Fibroblast of lung (primary cell): ENCODE data around the gene CD86. TPM values are rescaled to one million over a fixed set of nuclear protein-coding genes. Genes with fewer than 3 reads are reported as not detected.

Experiments used
- DNase-seq, 2 donors: peaks; one replicate each; pipeline versions ENCODE4 v3.0.0 to v3.0.0-alpha.2; 2010; ENCODE audit warnings: low read depth in 2 of 2
- H2AFZ ChIP-seq: 2 replicates; pipeline ENCODE4 v1.5.1; 2012; ENCODE audit warnings: low read length, control low read depth, inconsistent platforms
- H3K27ac ChIP-seq: 2 replicates; pipeline ENCODE4 v1.5.1; 2011; ENCODE audit warnings: low read length, control low read depth; ENCODE audit not compliant: insufficient read depth
- H3K27me3 ChIP-seq: 2 replicates; pipeline ENCODE4 v1.5.1; 2011; ENCODE audit warnings: mild to moderate bottlenecking, low read length; ENCODE audit not compliant: control insufficient read depth, insufficient read depth
- H3K36me3 ChIP-seq: 2 replicates; pipeline ENCODE4 v1.5.1; 2011; ENCODE audit warnings: low read length; ENCODE audit not compliant: control insufficient read depth, insufficient read depth
- H3K4me1 ChIP-seq: 2 replicates; pipeline ENCODE4 v1.5.1; 2011; ENCODE audit warnings: low read length; ENCODE audit not compliant: control insufficient read depth, insufficient read depth; ENCODE audit errors: extremely low read depth
- H3K4me2 ChIP-seq: 2 replicates; pipeline ENCODE4 v1.5.1; 2011; ENCODE audit warnings: low read length, control low read depth; ENCODE audit not compliant: insufficient read depth; ENCODE audit errors: extremely low read depth
- H3K4me3 ChIP-seq, 4 experiments: fragments of 200-600 bp in 1 of 4; sonication (generic) in 1 of 4; replicated peaks in 1 of 4; 2 replicates each; pipeline ENCODE4 v1.5.1; 2011 to 2016; ENCODE audit warnings: low read length in 4 of 4, low read depth in 3 of 4, mild to moderate bottlenecking in 3 of 4, control low read depth in 2 of 4, inconsistent platforms in 1 of 4, mixed read lengths in 1 of 4; ENCODE audit not compliant: insufficient read depth in 1 of 4; ENCODE audit errors: control extremely low read depth in 1 of 4
- H3K79me2 ChIP-seq: 2 replicates; pipeline ENCODE4 v1.5.1; 2012; ENCODE audit warnings: mild to moderate bottlenecking, low read length, inconsistent platforms; ENCODE audit not compliant: control insufficient read depth, insufficient read depth
- H3K9ac ChIP-seq: 2 replicates; pipeline ENCODE4 v1.5.1; 2011; ENCODE audit warnings: mild to moderate bottlenecking, low read length, control low read depth; ENCODE audit not compliant: insufficient read depth
- H3K9me3 ChIP-seq: 2 replicates; pipeline ENCODE4 v1.5.1; 2012; ENCODE audit warnings: low read depth, low read length; ENCODE audit not compliant: control insufficient read depth, insufficient read depth
- H4K20me1 ChIP-seq: 2 replicates; pipeline ENCODE4 v1.5.1; 2011; ENCODE audit warnings: low read length; ENCODE audit not compliant: control insufficient read depth, insufficient read depth; ENCODE audit errors: extremely low read depth
- CTCF ChIP-seq, 2 donors: IDR thresholded peaks in 1 of 2; conservative IDR thresholded peaks in 1 of 2; 1 replicate in 1 of 2; 2 replicates in 1 of 2; pipeline ENCODE4 v1.5.1; 2011 to 2012; ENCODE audit warnings: low read length in 2 of 2, control low read depth in 1 of 2, inconsistent platforms in 1 of 2, low read depth in 1 of 2, mild to moderate bottlenecking in 1 of 2
- EZH2 ChIP-seq: IDR thresholded peaks from 2 replicates; pipeline ENCODE4 v1.5.1; 2012; ENCODE audit warnings: low read length, control low read depth, mild to moderate bottlenecking; ENCODE audit errors: missing control alignments
- polyA plus RNA-seq, 2 donors: library from polyadenylated mRNA; depleted of rRNA in 1 of 2; stranded (reverse) in 1 of 2; unstranded in 1 of 2; fragments of >200 nt; gene quantifications; 2 replicates each; pipeline ENCODE4 v1.2.1, GENCODE V29; 2011 to 2012; ENCODE audit warnings: missing spikeins in 1 of 2
- total RNA-seq: library from RNA; depleted of rRNA; stranded (reverse); fragments of >200 nt; gene quantifications from 2 replicates; pipeline ENCODE4 v1.2.1, GENCODE V29; 2014

The CD86 gene
- total and polyA plus RNA-seq, 2 donors (not counting 1 experiment from before 2014, with no cell fraction given), result not detected

GRCh38 chr3:122066331-122067213 is 11.4 kb downstream of the CD86 start:
- DNase-seq, result no peak
- Histone ChIP-seq H3K9ac (no peak overlapping the region), H4K20me1 (no peaks in the 10 kb centered on the region), H3K27ac (no peak overlapping the region), H3K36me3 (no peaks in the 10 kb centered on the region), H3K27me3 (no peaks in the 10 kb centered on the region), H3K79me2 (no peaks in the 10 kb centered on the region), H3K4me1 (no peaks in the 10 kb centered on the region), H3K4me2 (no peak overlapping the region), H3K4me3 (no peak overlapping the region), H2AFZ (no peak overlapping the region), H3K9me3 (no peaks in the 10 kb centered on the region)
- TF ChIP-seq EZH2 (no peak), CTCF (conservative IDR thresholded peaks at IDR 0.05 in 1 of 2, IDR thresholded peaks at IDR 0.05 in 1 of 2; ENCODE audit: low read depth in 1 of 2, low read length in 2 of 2) (no peak)

GRCh38 chr3:122067214-122067550 is 12.0 kb downstream of the CD86 start:
- no peaks in the 10 kb centered on the region for H3K36me3 ChIP-seq
- no peak for DNase-seq
- no peaks in the 10 kb centered on the region for H3K79me2 ChIP-seq
- H3K4me1 ChIP-seq, result no peaks in the 10 kb centered on the region
- no peaks in the 10 kb centered on the region for H3K27me3 ChIP-seq
- H3K9ac ChIP-seq, result no peak overlapping the region
- H3K4me3 ChIP-seq, result no peak overlapping the region
- no peak overlapping the region for H2AFZ ChIP-seq
- no peaks in the 10 kb centered on the region for H3K9me3 ChIP-seq
- TF ChIP-seq CTCF (conservative IDR thresholded peaks at IDR 0.05 in 1 of 2, IDR thresholded peaks at IDR 0.05 in 1 of 2; ENCODE audit: low read depth in 1 of 2, low read length in 2 of 2), result no peak
- TF ChIP-seq EZH2, result no peak
- no peak overlapping the region for H3K4me2 ChIP-seq
- H4K20me1 ChIP-seq, result no peaks in the 10 kb centered on the region
- no peak overlapping the region for H3K27ac ChIP-seq

- Histone ChIP-seq H3K4me3 (no peak overlapping the region), H3K36me3 (no peaks in the 10 kb centered on the region), H3K9me3 (no peaks in the 10 kb centered on the region), H3K27me3 (no peaks in the 10 kb centered on the region), H3K79me2 (no peaks in the 10 kb centered on the region), H3K27ac (no peak overlapping the region), H4K20me1 (no peaks in the 10 kb centered on the region), H3K4me1 (no peaks in the 10 kb centered on the region), H3K9ac (no peak overlapping the region), H3K4me2 (no peak overlapping the region), H2AFZ (no peak overlapping the region)
- TF ChIP-seq EZH2, result no peak
- TF ChIP-seq CTCF (conservative IDR thresholded peaks at IDR 0.05 in 1 of 2, IDR thresholded peaks at IDR 0.05 in 1 of 2; ENCODE audit: low read depth in 1 of 2, low read length in 2 of 2), result no peak
- no peak for DNase-seq
Observed at GRCh38 chr3:122067588-122068240, 12.6 kb downstream of the CD86 start.
